GM18520 (cell line): ENCODE results near the gene ZCCHC7.
"Not testable (repeated sequence)": the region's sequence is repeated elsewhere in the genome, so short reads cannot be mapped to it uniquely, and the experiment has no call there.

Experiments
- ATAC-seq: cut with Tn5 transposase; IDR thresholded peaks from one replicate; pipeline ENCODE4 v1.9.1; 2021; ENCODE audit not compliant: unreplicated experiment

The ZCCHC7 gene

DNA sequence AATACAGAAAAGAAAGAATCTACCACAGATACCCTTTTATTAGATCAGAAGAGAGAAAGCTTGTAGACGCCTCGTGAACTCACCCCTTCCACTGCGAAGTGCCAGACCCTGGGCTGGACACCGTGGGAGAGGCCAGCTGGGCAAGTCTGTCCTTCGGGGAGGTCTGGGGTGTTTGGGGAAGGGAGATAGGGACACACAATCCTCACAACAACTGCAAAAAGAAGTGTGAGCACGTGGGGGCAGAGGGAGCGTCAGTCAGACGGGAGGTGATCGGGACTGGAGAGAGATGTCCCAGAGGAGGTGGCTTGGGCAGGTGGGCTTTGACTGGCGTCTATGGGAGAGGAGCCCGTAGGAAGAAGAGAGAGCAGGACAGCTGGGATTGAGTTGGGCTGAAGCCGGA lies 274.9 kb downstream of the ZCCHC7 start:
- no peak for ATAC-seq

DNA sequence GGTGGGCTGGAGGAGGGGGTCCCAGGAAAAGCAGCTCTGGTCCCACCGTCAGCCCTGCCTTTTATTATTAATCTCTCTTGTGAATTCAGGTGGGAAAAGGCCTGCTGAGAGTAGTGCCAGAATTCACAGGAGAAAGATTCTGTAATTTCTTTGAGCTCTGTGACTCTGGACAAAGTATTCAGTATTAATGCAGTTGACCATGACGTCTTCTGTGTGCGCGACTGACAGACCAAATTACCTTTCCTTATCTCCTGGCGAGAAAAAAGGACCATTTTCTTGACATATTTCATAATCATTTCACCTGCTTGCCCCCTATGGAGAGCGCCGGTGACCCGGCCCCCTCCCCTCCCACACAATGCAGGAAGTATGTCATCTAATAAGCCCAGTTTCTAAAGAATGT lies 275.3 kb downstream of the ZCCHC7 start:
- ATAC-seq: no peak

DNA sequence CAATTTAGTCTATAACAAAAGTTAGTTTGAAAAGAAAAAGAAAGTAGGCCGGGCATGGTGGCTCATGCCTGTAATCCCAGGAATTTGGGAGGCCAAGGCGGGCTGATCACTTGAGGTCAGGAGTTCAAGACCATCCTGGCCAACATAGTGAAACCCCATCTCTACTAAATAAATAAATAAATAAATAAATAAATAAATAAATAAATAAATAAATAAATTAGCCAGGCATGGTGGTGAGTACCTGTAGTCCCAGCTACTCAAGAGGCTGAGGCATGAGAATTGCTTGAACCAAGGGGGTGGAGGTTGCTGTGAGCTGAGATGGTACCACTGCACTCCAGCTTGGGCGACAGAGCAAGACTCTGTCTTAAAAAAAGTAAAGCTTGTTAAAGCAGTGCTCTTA lies 277.6 kb downstream of the ZCCHC7 start:
- not testable (repeated sequence) for ATAC-seq

DNA sequence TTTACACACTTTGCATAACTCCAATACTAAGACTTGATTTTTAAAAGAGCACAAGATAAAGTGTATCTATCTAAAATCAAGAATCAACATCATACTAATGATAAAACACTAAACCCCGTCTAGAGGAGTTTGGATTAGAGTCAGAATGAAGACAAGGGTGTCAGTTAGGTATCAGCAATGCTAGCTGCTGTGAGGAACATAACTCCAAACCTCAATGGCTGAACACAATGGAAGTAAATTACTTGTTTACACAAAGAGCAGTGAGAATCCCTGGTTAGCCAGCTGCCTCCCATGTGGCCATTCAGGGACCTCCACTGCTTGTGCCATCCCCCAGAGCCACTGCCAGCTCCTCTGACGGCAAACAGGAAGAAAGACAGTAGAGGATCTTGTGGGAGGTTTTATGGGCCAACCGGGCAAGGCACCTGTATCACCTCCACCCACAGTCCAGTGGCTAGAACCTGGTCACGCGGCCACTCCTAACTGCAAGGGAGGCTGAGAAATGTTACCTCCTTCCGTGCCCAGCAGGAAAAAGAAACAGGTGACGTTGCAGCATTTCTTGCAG lies 278.2 kb downstream of the ZCCHC7 start:
- no peak for ATAC-seq

DNA sequence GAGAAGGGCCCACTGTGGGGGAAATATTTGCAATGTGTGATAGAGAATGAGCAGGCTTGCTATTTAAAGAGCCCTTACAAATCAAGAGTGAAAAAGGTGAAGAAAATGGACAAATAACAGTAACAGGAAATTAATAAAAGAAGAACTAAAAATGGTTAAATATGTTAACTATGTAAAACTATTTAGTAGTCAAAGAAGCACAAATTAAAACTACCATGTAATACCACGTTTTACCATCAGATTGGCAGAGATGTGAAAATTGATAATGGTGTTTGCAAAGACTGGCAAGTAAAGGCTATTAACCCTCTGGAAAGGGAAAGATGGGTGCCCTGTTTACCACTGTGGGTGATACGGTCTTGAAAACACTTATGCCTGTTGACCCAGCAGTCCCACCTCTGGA lies 279.0 kb downstream of the ZCCHC7 start:
- ATAC-seq: no peak

DNA sequence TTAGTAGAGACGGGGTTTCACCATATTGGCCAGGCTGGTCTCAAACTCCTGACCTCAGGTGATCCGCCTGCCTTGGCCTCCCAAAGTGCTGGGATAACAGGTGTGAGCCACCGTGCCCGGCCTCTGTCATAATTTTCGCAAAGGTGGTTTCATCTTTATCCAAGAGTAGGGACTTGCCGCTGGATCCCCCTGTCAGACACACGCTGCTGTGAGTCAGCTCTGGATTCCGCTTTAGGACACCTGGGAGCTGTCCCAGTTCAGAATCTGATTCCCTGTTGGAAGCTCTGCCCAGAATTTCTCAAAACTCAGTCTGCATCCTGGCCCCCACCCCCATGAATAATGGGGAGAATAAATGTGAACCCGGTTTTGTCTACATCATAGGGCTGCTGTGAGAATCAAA lies 284.2 kb downstream of the ZCCHC7 start:
- no peak for ATAC-seq

DNA sequence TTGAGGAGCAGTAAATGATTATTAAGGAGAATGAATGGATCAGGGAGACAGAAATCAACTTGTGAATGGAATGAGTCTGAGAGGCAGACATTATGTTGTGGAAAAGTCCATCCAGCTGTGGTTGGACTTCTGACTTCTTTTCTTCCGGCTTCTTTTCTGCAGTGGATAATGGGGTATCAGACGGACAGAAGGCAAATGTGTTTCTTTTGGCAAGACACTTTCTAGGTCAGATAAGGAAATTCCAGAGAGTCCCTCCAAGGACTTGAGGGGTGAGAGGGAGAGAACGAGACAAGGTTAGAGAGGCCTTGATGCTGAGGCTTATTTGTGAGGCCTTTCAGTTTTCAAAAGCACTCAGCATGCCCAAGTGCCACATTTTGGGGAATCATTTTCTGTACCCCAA lies 285.0 kb downstream of the ZCCHC7 start:
- ATAC-seq: no peak

DNA sequence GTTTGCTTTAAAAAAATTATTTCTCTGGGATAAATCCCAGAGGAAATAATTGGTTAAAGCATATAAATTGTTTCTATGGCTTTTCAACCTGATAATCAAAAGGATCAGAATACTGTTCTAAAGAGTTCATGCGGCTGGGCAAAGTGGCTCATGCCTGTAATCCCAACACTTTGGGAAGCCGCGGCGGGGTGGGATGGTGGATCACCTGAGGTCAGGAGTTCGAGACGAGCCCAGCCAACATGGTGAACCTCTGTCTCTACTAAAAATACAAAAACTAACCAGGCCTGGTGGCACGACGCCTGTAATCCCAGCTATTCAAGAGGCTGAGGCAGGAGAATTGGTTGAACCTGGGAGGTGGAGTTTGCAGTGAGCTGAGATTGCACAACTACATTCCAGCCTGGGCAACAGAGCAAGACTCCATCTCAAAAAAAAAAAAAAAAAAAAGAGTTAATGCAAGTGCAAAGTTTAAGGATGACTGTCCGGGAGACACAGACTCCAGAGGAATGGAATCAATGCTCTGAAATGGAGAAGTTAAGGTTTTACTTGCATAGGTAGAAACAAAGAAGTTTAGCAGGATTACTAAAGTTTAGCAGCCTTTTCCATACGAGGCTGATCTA lies 285.5 kb downstream of the ZCCHC7 start:
- no peak for ATAC-seq

DNA sequence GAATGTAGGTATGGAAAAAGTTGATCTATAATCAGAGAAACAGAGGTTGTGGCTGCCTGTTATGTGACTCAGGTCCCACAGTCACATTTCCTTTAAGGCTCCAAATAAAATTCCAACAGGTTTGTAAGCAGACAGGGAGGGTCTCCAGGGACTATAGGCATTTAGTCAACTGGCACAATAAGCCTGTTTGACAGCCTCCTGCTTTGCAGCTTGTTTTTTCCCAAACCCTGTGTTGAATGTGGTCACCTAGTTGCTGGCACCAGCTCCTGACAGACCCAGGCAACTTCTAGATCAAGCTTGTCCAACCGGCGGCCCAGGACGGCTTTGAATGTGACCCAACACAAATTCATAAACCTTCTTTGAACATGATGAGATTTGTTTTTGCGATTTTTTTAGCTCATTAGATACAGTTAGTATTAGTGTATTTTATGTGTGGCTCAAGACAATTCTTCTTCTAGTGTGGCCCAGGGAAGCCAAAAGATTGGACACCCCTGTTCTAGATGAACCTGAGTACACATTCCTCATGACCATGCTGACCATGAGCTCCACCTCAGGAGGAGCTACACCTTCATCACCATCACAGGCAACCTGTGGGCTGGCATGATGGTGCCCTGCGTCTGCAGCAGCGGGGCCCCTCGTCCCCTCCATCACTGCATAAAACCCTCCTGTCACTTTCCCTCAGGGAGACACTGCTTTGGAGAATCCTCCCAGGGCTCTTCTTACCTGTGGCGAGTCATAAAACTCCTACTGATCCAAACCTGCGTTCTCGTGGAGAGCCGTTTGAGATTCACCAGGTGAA lies 286.4 kb downstream of the ZCCHC7 start:
- ATAC-seq: no peak

DNA sequence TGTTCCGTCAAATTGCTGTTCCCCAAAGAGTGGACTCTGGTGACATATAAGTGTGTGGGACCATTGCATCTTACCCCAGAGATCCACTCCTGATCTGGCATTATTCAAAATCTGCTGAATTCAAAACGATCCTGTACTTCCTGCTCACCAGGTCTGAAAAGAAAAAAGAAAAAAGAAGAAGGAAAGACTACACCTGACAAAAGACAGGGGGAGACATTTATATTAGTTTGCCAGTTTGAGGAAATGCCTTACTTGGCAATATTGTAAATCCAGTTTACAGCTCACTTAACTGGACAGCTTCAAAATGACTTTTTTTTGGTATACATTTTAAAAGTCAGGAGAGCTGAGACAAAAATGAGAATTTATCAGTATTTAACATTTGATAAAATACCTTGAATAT lies 287.1 kb downstream of the ZCCHC7 start:
- no peak for ATAC-seq
